ENCODE results near the gene NEMF. TPM values are rescaled to one million over a fixed set of nuclear protein-coding genes. Genes with fewer than 3 reads are reported as not detected.
A peak's percentile ranks its signal among the peaks of the same experiment; 100 is the strongest.

The NEMF gene, protein sequence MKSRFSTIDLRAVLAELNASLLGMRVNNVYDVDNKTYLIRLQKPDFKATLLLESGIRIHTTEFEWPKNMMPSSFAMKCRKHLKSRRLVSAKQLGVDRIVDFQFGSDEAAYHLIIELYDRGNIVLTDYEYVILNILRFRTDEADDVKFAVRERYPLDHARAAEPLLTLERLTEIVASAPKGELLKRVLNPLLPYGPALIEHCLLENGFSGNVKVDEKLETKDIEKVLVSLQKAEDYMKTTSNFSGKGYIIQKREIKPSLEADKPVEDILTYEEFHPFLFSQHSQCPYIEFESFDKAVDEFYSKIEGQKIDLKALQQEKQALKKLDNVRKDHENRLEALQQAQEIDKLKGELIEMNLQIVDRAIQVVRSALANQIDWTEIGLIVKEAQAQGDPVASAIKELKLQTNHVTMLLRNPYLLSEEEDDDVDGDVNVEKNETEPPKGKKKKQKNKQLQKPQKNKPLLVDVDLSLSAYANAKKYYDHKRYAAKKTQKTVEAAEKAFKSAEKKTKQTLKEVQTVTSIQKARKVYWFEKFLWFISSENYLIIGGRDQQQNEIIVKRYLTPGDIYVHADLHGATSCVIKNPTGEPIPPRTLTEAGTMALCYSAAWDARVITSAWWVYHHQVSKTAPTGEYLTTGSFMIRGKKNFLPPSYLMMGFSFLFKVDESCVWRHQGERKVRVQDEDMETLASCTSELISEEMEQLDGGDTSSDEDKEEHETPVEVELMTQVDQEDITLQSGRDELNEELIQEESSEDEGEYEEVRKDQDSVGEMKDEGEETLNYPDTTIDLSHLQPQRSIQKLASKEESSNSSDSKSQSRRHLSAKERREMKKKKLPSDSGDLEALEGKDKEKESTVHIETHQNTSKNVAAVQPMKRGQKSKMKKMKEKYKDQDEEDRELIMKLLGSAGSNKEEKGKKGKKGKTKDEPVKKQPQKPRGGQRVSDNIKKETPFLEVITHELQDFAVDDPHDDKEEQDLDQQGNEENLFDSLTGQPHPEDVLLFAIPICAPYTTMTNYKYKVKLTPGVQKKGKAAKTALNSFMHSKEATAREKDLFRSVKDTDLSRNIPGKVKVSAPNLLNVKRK
- 10 to 100 TPM; 81.3 to 98.7 TPM for total RNA-seq
- 13.8 TPM for polyA plus RNA-seq (ENCODE audit: insufficient read depth, low read depth, low replicate concordance)
- long read RNA-seq, donor 1, full-length matches to known transcripts, result 4 of 205 reads
- long read RNA-seq, donor 1, partial matches to known transcripts, result 201 of 205 reads
- long read RNA-seq, donor 1, other reads (novel, unspliced or antisense), result 0 of 205 reads
- long read RNA-seq, donor 2, partial matches to known transcripts, result 5 of 6 reads
- long read RNA-seq, donor 2, other reads (novel, unspliced or antisense), result 0 of 6 reads

DNA sequence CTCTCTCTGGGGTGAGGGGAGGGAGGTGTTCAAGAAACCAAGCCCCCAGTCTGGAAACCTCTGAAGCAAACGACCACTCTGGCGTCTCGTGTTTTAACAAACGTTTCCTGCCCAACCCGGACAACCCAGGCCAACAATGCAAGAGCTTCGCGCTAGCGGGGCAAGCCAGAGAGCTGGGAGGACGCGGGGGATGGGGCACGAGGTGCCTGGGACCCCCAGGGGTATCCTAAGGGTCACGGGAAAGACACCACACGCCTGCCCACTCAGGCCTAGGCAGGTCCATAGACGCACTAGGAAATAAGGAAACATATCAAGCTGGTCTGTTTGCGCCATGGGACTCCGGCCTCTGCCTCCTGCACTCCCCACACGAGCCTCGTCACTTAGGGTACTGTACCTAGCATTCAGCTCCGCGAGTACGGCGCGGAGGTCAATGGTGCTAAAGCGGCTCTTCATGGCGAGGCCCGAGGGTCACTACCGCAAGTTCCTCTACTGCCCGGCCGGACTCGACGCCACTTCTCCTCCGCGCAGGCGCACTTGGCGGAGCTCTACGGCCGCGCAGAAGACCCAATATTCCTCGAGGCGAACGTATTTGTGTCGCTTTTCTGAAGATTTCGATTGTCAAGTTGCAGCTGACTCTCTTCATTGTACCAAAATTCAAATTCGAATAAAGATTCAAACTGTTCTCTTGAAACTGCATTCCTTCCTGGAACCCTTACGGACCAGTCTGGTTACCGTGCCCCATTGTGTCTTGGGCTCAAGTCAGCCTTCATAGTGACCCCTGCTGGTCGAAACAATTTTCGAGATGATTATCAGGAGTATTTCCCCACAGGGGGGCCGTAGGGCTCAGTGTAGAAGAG is at the start of gene NEMF:
Gene NEMF (minus strand): TSS at position 488 of the 857 bp plus-strand sequence. CDS start 35 bp downstream, at position 453.
- no peaks in the 10 kb centered on the region for H3K27me3 ChIP-seq
- H3K4me1 ChIP-seq, result peaks cover 3% of the 10 kb centered on the region
- H3K9me3 ChIP-seq, result no peaks in the 10 kb centered on the region
- TF ChIP-seq, protein P1, sequence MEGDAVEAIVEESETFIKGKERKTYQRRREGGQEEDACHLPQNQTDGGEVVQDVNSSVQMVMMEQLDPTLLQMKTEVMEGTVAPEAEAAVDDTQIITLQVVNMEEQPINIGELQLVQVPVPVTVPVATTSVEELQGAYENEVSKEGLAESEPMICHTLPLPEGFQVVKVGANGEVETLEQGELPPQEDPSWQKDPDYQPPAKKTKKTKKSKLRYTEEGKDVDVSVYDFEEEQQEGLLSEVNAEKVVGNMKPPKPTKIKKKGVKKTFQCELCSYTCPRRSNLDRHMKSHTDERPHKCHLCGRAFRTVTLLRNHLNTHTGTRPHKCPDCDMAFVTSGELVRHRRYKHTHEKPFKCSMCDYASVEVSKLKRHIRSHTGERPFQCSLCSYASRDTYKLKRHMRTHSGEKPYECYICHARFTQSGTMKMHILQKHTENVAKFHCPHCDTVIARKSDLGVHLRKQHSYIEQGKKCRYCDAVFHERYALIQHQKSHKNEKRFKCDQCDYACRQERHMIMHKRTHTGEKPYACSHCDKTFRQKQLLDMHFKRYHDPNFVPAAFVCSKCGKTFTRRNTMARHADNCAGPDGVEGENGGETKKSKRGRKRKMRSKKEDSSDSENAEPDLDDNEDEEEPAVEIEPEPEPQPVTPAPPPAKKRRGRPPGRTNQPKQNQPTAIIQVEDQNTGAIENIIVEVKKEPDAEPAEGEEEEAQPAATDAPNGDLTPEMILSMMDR (IDR thresholded peaks at IDR 0.05), result peak; percentile 73 to 88 (median 88)
- TF ChIP-seq POLR2A (IDR thresholded peaks at IDR 0.05), result no peak
- peak; percentile 92 for DNase-seq
- intact Hi-C loops (cut with DNase I; ENCODE audit: low total_unique reads), result no loop called here
- H3K36me3 ChIP-seq (ENCODE audit: low read depth, missing control alignments), result no peaks in the 10 kb centered on the region
- 0% methylated on average over 29 to 43 of the region's 49 CpGs for WGBS, 2 donors
- peak within 1 kb of the TSS; percentile 80 to 93 for H3K4me3 ChIP-seq
- peak within 1 kb of the TSS; percentile 87 to 91 for H3K27ac ChIP-seq

DNA sequence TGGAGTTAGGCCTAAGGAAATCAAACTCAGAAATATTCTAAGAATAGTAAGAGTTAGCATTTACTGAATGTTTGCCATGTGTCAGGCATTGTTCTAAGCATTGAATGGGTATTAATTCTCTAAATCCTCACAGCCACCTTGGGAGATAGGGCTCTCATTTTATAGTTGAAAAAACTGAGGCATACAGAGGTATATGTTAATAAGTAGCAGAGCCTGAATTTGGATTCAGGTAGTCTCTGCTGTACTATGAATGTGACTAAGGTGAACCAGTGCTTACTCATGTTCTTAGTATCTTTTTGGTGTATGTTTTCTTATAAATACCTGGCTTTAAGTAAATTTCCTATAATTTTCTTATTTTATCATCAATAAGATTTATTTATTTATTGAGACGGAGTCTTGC is 48.4 kb upstream of the NEMF start:
- 62 to 70% methylated on average over 1 of the region's 1 CpG for WGBS, 2 donors
- Histone ChIP-seq H3K27me3 (no peaks in the 10 kb centered on the region), H3K4me3 (no peak overlapping the region), H3K36me3 (ENCODE audit: low read depth, missing control alignments) (no peaks in the 10 kb centered on the region), H3K4me1 (peaks cover 24% of the 10 kb centered on the region), H3K9me3 (no peaks in the 10 kb centered on the region), H3K27ac (no peak overlapping the region)
- intact Hi-C loops (cut with DNase I; ENCODE audit: low total_unique reads), result no loop called here
- DNase-seq, result no peak
- TF ChIP-seq POLR2A (IDR thresholded peaks at IDR 0.05), result no peak
- TF ChIP-seq, protein P1 (IDR thresholded peaks at IDR 0.05), result no peak

DNA sequence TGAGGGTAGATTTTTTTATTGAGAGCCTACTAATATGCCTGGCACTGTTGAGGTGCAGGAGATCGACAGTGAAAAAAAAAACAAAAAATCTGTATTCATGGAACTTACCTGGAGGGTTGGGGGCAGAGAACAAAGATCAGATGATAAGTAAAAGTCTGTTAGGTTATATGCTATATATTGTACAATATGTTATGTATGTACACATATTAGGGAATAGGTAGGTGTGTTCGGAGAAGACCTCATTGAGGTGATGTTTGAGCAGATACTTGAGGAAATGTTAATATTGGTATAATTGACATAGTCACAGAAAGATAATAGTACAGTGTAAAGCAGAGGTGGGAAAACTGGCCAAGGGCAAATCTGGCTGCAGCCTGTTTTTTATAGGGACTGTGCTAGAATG is 45.9 kb upstream of the NEMF start:
- Histone ChIP-seq H3K27me3 (no peaks in the 10 kb centered on the region), H3K4me3 (no peak overlapping the region), H3K4me1 (peaks cover 33% of the 10 kb centered on the region), H3K9me3 (no peaks in the 10 kb centered on the region), H3K27ac (peak overlapping the region in 1 of 2 donors; percentile 65), H3K36me3 (ENCODE audit: low read depth, missing control alignments) (no peaks in the 10 kb centered on the region)
- no peak for TF ChIP-seq POLR2A (IDR thresholded peaks at IDR 0.05)
- TF ChIP-seq, protein P1 (IDR thresholded peaks at IDR 0.05), result no peak
- no peak for DNase-seq
- 87 to 90% methylated on average over 2 of the region's 2 CpGs for WGBS, 2 donors
- intact Hi-C loops (cut with DNase I; ENCODE audit: low total_unique reads), result loop anchor here (10.0 kb wide), 1 partner anchor 76 kb away; no protein-coding TSS in a partner anchor

DNA sequence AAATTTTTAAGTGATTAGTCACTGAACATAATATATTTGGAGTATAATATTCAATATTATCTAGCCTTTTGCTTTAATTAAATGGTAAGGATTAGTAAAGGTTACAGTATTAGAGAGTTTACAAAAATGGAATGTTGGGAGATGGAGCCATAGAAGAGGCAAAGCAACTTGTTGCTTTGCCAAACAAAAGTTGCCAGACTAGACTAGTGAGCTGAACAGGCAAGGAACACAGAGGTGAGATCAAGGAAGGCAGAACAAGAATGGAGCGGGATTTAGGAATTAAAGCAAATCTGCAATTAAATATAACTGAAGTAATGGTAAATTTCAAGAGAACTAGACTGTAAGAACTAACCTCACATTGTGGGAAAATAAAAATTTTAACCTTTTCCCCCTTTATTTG is 45.4 kb upstream of the NEMF start:
- intact Hi-C loops (cut with DNase I; ENCODE audit: low total_unique reads), result loop anchor here (10.0 kb wide), 1 partner anchor 77 kb away; no protein-coding TSS in a partner anchor
- Histone ChIP-seq H3K4me3 (no peak overlapping the region), H3K9me3 (no peaks in the 10 kb centered on the region), H3K27ac (peak overlapping the region in 1 of 2 donors; percentile 65), H3K27me3 (no peaks in the 10 kb centered on the region), H3K36me3 (ENCODE audit: low read depth, missing control alignments) (no peaks in the 10 kb centered on the region), H3K4me1 (peaks cover 33% of the 10 kb centered on the region)
- WGBS, 2 donors, result 77 to 82% methylated on average over 1 of the region's 1 CpG
- DNase-seq, result no peak
- TF ChIP-seq, protein P1 (IDR thresholded peaks at IDR 0.05), result no peak
- TF ChIP-seq POLR2A (IDR thresholded peaks at IDR 0.05), result no peak

All from testis (tissue), 5 donors.